Uterus (tissue), 4 donors: ENCODE measurements around the gene SLC35G1. TPM values are rescaled to one million over a fixed set of nuclear protein-coding genes. Genes with fewer than 3 reads are reported as not detected.

Source experiments
- DNase-seq, 2 donors: peaks; one replicate each; pipeline ENCODE4 v3.0.0-alpha.2; 2019 to 2020
- H3K27ac ChIP-seq, 2 donors: fragments of 200-600 bp; sonication (generic); 1 replicate in 1 of 2; 2 replicates in 1 of 2; pipeline ENCODE4 v1.5.1; 2016 to 2018
- H3K27me3 ChIP-seq, 2 donors: fragments of 200-600 bp; sonication (generic); one replicate each; pipeline ENCODE4 v1.5.1; 2018 to 2019; ENCODE audit warnings: control low read depth in 1 of 2
- H3K36me3 ChIP-seq, 2 donors: fragments of 200-600 bp; sonication (generic); one replicate each; pipeline ENCODE4 v1.5.1; 2019; ENCODE audit warnings: control low read depth in 1 of 2
- H3K4me1 ChIP-seq, 2 donors: fragments of 200-600 bp; sonication (generic); one replicate each; pipeline ENCODE4 v1.5.1; 2018 to 2019; ENCODE audit warnings: control low read depth in 1 of 2
- H3K4me3 ChIP-seq, 2 donors: fragments of 200-600 bp; sonication (generic); 1 replicate in 1 of 2; 2 replicates in 1 of 2; pipeline ENCODE4 v1.5.1; 2018 to 2019; ENCODE audit warnings: mild to moderate bottlenecking in 1 of 2
- H3K9me3 ChIP-seq, 2 donors: fragments of 200-600 bp; sonication (generic); one replicate each; pipeline ENCODE4 v1.5.1; 2019; ENCODE audit warnings: control low read depth in 1 of 2
- CTCF ChIP-seq, 4 experiments: fragments of 200-600 bp in 2 of 4; fragments of 450-650 bp in 2 of 4; sonication (generic) in 2 of 4; IDR thresholded peaks; one replicate each; pipeline ENCODE4 v1.5.1; 2016 to 2019; ENCODE audit warnings: antibody characterized with exemption in 4 of 4, mild to moderate bottlenecking in 2 of 4, moderate library complexity in 1 of 4
- POLR2A ChIP-seq, 2 donors: fragments of 450-650 bp; IDR thresholded peaks; one replicate each; pipeline ENCODE4 v1.6.1; 2016; ENCODE audit warnings: antibody characterized with exemption in 2 of 2, mild to moderate bottlenecking in 1 of 2, moderate library complexity in 1 of 2
- intact Hi-C: fragments of 100-400 bp; cut with DNase I; formaldehyde crosslinking; loops from one replicate; pipeline ENCODE4 v1.15.1; 2023; ENCODE audit warnings: low total_unique reads
- total RNA-seq, 4 donors: library from RNA; depleted of rRNA in 3 of 4; stranded (reverse); fragments of >200 nt in 3 of 4; gene quantifications; one replicate each; pipeline versions ENCODE4 v1.1.0 to v1.2.4, GENCODE V29; 2014 to 2023
- donor health status: DM: yes; HTN: yes; CAD: no.

Gene SLC35G1
- total RNA-seq, 4 donors from 2014 or later: 2.8 to 6.7 (median 4.8) TPM

- intact Hi-C loops: no loop called here
Measured at GRCh38 chr10:93938140-93938539, 44.4 kb downstream of the SLC35G1 start.

GRCh38 chr10:93940881-93941280, 47.1 kb downstream of the SLC35G1 start:
- Histone ChIP-seq H3K27ac (no peak overlapping the region), H3K36me3 (no peaks in the 10 kb centered on the region), H3K27me3 (no peaks in the 10 kb centered on the region), H3K4me3 (no peak overlapping the region), H3K4me1 (no peaks in the 10 kb centered on the region), H3K9me3 (no peaks in the 10 kb centered on the region)
- intact Hi-C loops: no loop called here
- no peak for DNase-seq
- TF ChIP-seq CTCF (IDR thresholded peaks at IDR 0.05) (no peak), POLR2A (IDR thresholded peaks at IDR 0.05) (no peak)

More at GRCh38 chr10:93938140-93938539, 44.4 kb downstream of the SLC35G1 start:
- TF ChIP-seq CTCF (IDR thresholded peaks at IDR 0.05) (no peak), POLR2A (IDR thresholded peaks at IDR 0.05) (no peak)
- DNase-seq: no peak
- Histone ChIP-seq H3K4me3 (no peak overlapping the region), H3K9me3 (no peaks in the 10 kb centered on the region), H3K27ac (no peak overlapping the region), H3K27me3 (no peaks in the 10 kb centered on the region), H3K36me3 (no peaks in the 10 kb centered on the region), H3K4me1 (no peaks in the 10 kb centered on the region)

DNA sequence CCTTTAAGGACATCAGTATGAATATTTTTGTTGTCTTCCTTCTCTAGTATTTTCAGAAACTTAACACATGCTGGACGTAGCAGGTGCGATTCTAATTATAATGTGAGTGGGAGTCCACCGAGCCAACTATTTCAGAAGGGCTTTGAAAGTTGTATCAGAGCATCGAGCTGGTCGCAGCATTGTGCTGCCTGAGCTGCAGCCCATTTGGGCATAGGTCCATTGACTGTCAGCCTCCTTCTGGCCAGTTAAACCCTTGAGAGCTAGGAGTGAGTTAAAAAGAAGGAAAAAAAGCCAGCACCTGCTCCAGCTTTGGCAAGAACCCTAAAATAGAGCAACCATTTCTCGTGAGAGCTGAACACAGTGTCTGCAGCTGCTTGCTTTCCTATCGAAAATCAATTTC, 47.8 kb downstream of the SLC35G1 start:
- Histone ChIP-seq H3K27ac (no peak overlapping the region), H3K9me3 (no peaks in the 10 kb centered on the region), H3K27me3 (no peaks in the 10 kb centered on the region), H3K36me3 (no peaks in the 10 kb centered on the region), H3K4me3 (no peak overlapping the region), H3K4me1 (no peaks in the 10 kb centered on the region)
- TF ChIP-seq CTCF (IDR thresholded peaks at IDR 0.05) (no peak), POLR2A (IDR thresholded peaks at IDR 0.05) (no peak)
- intact Hi-C loops: no loop called here
- no peak for DNase-seq

DNA sequence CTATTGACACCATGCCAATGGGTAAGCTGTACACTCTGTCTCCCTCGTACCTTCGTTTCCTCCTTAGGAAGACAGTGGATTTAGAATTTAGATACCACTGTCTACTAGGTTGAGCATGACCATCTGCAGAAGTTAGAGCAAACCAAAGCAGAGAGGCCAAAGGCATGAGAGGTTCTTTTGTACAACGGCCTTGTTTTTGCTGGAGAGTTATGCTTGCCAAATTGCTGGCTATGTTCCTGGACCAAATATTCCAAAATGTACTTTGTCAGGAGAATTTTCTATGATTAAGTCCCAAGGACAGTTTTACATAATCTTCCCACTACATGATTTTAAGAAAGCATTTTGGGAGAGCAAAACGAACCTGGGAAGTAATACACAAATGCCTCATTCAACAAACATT, 52.0 kb downstream of the SLC35G1 start:
- Histone ChIP-seq H3K9me3 (no peaks in the 10 kb centered on the region), H3K4me3 (no peak overlapping the region), H3K4me1 (no peaks in the 10 kb centered on the region), H3K27me3 (no peaks in the 10 kb centered on the region), H3K36me3 (no peaks in the 10 kb centered on the region), H3K27ac (no peak overlapping the region)
- intact Hi-C loops: no loop called here
- TF ChIP-seq CTCF (IDR thresholded peaks at IDR 0.05) (no peak), POLR2A (IDR thresholded peaks at IDR 0.05) (no peak)
- DNase-seq: no peak

DNA sequence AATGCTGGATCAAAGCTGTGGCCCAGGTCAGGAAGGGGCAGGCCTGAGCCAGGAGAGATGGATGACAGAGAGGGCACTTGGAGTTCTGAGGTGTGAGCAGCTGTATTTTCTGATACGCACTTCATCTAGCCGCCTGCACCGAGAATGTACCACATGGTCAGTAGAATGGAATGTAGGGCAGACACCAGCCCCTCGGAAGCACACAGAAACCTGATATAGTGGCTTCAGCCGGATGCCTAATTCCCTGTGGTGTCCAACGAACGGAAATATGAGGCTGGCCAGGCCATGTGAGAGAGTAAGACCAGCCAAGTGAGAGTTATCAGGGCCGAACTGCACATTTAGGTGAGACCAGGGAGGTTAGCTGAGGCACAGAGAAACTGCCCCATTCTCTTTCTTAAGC, 53.3 kb downstream of the SLC35G1 start:
- no peak overlapping the region for H3K4me3 ChIP-seq
- no peaks in the 10 kb centered on the region for H3K27me3 ChIP-seq
- intact Hi-C loops: no loop called here
- H3K36me3 ChIP-seq: no peaks in the 10 kb centered on the region
- no peak for DNase-seq
- no peak for TF ChIP-seq CTCF (IDR thresholded peaks at IDR 0.05)
- no peak for TF ChIP-seq POLR2A (IDR thresholded peaks at IDR 0.05)
- H3K4me1 ChIP-seq: no peaks in the 10 kb centered on the region
- H3K27ac ChIP-seq: no peak overlapping the region
- H3K9me3 ChIP-seq: no peaks in the 10 kb centered on the region
